ENCODE data around the gene ATP2A2. TPM values are rescaled to one million over a fixed set of nuclear protein-coding genes. Genes with fewer than 3 reads are reported as not detected.

Gene ATP2A2
- total and polyA plus RNA-seq, 2 of the 4 experiments (the other 2 are of a cell fraction) = 166 to 225 TPM

DNA sequence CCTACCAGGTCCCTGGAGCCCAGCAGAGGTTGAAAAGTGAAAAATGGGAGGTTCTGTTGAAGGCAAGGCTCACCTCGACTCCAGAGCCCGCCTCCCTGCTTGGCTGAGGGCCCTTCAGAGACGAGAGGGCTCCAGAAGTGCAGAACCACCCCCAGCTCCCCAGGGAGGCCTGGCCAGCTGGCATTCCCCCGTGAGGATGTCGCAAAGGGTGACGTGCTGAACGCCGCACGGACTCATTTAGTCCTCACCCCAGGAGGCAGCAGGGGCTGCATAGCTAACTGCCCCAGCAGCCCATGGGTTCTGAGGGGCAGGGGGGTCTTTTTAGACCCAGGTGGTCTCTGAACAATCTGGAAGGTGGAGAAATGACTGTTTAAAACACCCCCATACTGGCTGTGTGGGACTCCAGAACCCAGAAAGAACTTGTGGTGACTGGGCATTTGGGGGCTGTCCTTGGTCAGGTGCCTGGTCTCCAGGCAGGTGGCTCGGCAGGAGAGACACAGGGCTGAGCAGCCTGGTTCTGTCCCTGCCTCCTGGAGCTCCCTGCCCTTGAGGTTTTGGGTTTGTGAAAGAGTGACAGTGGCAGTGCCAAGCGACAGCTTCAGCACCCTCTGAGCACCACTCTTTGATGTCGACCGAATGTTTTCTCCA, 90.5 kb downstream of the ATP2A2 start:
- no peaks in the 10 kb centered on the region for H3K27me3 ChIP-seq (ENCODE audit: control insufficient read depth, insufficient read depth, low read length)
- no peak for ATAC-seq (ENCODE audit: low read depth)
- no peak overlapping the region for H3K27ac ChIP-seq (ENCODE audit: insufficient read depth, low read length)
- no peak overlapping the region for H2BK15ac ChIP-seq (ENCODE audit: low read depth, low read length)
- no peaks in the 10 kb centered on the region for H3K9me3 ChIP-seq (ENCODE audit: control insufficient read depth, insufficient read depth, low read length)
- no peak overlapping the region for H3K4ac ChIP-seq (ENCODE audit: low read depth, low read length)
- no peak overlapping the region for H3K9ac ChIP-seq (ENCODE audit: low read depth, low read length)
- no peak overlapping the region for H4K91ac ChIP-seq (ENCODE audit: insufficient read depth, low read depth, low read length)
- no peak overlapping the region for H3K18ac ChIP-seq (ENCODE audit: low read depth, low read length)
- ChIA-PET CTCF (no interaction called here), POLR2A (ENCODE audit: unreplicated experiment) (no interaction called here)
- peaks cover 3% of the 10 kb centered on the region; the same call in 1 of the 2 replicates for H3K9me1 ChIP-seq (ENCODE audit: insufficient read depth, low read length)
- H2AFZ ChIP-seq (replicated peaks; ENCODE audit: low read length, poor library complexity) = no peak overlapping the region
- no peak overlapping the region for H2BK120ac ChIP-seq (ENCODE audit: low read depth, low read length)
- H3K4me1 ChIP-seq (ENCODE audit: control insufficient read depth, insufficient read depth, low read length) = peaks cover 9% of the 10 kb centered on the region
- no TSS peak for BruUV-seq (replicated peaks)
- peaks cover 5 to 7% of the 10 kb centered on the region in 2 experiments; a peak in 3 of 4 replicates for H3K79me1 ChIP-seq (ENCODE audit: low read depth in 1 of 2, low read length in 2 of 2)
- H3K14ac ChIP-seq (replicated peaks; ENCODE audit: low read depth, low read length) = no peak overlapping the region
- H3K36me3 ChIP-seq (ENCODE audit: control insufficient read depth, insufficient read depth, low read length) = peaks cover 34% of the 10 kb centered on the region
- no peak overlapping the region for H3K23ac ChIP-seq (ENCODE audit: low read depth, low read length)
- intact Hi-C loops (cut with micrococcal nuclease) (no loop called here), in situ Hi-C loops (cut with MboI; ENCODE audit: low sequenced_read_pairs) (no loop called here), dilution Hi-C loops (cut with HindIII; ENCODE audit: low sequenced_read_pairs, unreplicated experiment) (no loop called here)
- no peak overlapping the region for H3K4me3 ChIP-seq (ENCODE audit: insufficient read depth, low read depth, low read length)
- TF ChIP-seq POLR2A (IDR thresholded peaks at IDR 0.05; ENCODE audit: low read depth, low read length) (no peak), MAFK (IDR thresholded peaks at IDR 0.05; ENCODE audit: low read depth, low read length) (no peak), MXI1 (IDR thresholded peaks at IDR 0.05; ENCODE audit: borderline replicate concordance, low read depth, low read length) (no peak), RAD21 (IDR thresholded peaks at IDR 0.05; ENCODE audit: low read length) (no peak), CHD1 (IDR thresholded peaks at IDR 0.05; ENCODE audit: low read depth, low read length) (no peak), MAZ (IDR thresholded peaks at IDR 0.05; ENCODE audit: borderline replicate concordance, low read depth, low read length) (no peak), RFX5 (IDR thresholded peaks at IDR 0.05; ENCODE audit: low read depth, low read length) (no peak), NFE2L2 (IDR thresholded peaks at IDR 0.05; ENCODE audit: low read depth, low read length) (no peak), BHLHE40 (IDR thresholded peaks at IDR 0.05; ENCODE audit: low read depth, low read length) (no peak), SMC3 (IDR thresholded peaks at IDR 0.05; ENCODE audit: low read depth, low read length) (no peak), FOS (IDR thresholded peaks at IDR 0.05; ENCODE audit: low read depth, low read length) (no peak)
- TF ChIP-seq, protein P1, sequence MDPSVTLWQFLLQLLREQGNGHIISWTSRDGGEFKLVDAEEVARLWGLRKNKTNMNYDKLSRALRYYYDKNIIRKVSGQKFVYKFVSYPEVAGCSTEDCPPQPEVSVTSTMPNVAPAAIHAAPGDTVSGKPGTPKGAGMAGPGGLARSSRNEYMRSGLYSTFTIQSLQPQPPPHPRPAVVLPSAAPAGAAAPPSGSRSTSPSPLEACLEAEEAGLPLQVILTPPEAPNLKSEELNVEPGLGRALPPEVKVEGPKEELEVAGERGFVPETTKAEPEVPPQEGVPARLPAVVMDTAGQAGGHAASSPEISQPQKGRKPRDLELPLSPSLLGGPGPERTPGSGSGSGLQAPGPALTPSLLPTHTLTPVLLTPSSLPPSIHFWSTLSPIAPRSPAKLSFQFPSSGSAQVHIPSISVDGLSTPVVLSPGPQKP (IDR thresholded peaks at IDR 0.05; ENCODE audit: borderline replicate concordance, low read depth, low read length) = no peak
- TF ChIP-seq, protein P2, sequence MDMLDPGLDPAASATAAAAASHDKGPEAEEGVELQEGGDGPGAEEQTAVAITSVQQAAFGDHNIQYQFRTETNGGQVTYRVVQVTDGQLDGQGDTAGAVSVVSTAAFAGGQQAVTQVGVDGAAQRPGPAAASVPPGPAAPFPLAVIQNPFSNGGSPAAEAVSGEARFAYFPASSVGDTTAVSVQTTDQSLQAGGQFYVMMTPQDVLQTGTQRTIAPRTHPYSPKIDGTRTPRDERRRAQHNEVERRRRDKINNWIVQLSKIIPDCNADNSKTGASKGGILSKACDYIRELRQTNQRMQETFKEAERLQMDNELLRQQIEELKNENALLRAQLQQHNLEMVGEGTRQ (IDR thresholded peaks at IDR 0.05; ENCODE audit: low read depth, low read length) = no peak
- H2BK5ac ChIP-seq (ENCODE audit: low read depth, low read length, poor library complexity, severe bottlenecking) = no peak overlapping the region
- DNase-seq = no peak
- H4K8ac ChIP-seq (ENCODE audit: low read depth in 2 of 2, low read length in 2 of 2) = no peak overlapping the region
- H2AK9ac ChIP-seq (replicated peaks; ENCODE audit: low read depth, low read length, poor library complexity) = no peak overlapping the region
- no peaks in the 10 kb centered on the region; the same call in 1 of the 2 replicates for H4K20me1 ChIP-seq (ENCODE audit: insufficient read depth, low read length)
- H3K4me2 ChIP-seq (ENCODE audit: low read depth, low read length) = no peak overlapping the region
- no peak overlapping the region for H4K5ac ChIP-seq (ENCODE audit: low read depth, low read length)
- WGBS, 2 experiments (ENCODE audit: extremely low coverage in 2 of 2, insufficient read length in 1 of 2) = 83% methylated on average over 1 of the region's 13 CpGs; no CpG with 5 or more reads in 1 of the 2 experiments
- H3K56ac ChIP-seq (ENCODE audit: extremely low read depth, insufficient read depth, low read length) = no peak overlapping the region
- no peak overlapping the region for H2BK20ac ChIP-seq (ENCODE audit: low read depth, low read length)
- no peak overlapping the region for H2AK5ac ChIP-seq (ENCODE audit: low read depth, low read length)
